HepG2 (cell line): ENCODE measurements around the gene NPB. TPM values are rescaled to one million over a fixed set of nuclear protein-coding genes. Genes with fewer than 3 reads are reported as not detected.
A peak's percentile ranks its signal among the peaks of the same experiment; 100 is the strongest.

Source experiments
- CBFB ChIP-seq: sonication (generic); formaldehyde crosslinking; IDR thresholded peaks from 2 replicates; pipeline ENCODE4 v1.4.0; 2020; ENCODE audit warnings: missing genetic modification reagents
- CBX1 ChIP-seq: IDR thresholded peaks from one replicate; pipeline ENCODE4 v1.6.1; 2016; ENCODE audit warnings: antibody characterized with exemption, low read depth
- ESRRA ChIP-seq: sonication (generic); formaldehyde crosslinking; IDR thresholded peaks from 2 replicates; pipeline ENCODE4 v1.5.1; 2020; ENCODE audit warnings: mild to moderate bottlenecking, low read depth, missing genetic modification reagents
- HNF4G ChIP-seq, 2 experiments: sonication (generic) in 1 of 2; formaldehyde crosslinking in 1 of 2; IDR thresholded peaks; 2 replicates each; pipeline versions ENCODE4 v1.4.0 to v1.6.1; 2011 to 2020; ENCODE audit warnings: borderline replicate concordance in 2 of 2, low read depth in 2 of 2, mild to moderate bottlenecking in 2 of 2, low read length in 1 of 2, missing genetic modification reagents in 1 of 2, moderate library complexity in 1 of 2
- IKZF5 ChIP-seq: IDR thresholded peaks from 2 replicates; pipeline ENCODE4 v1.6.1; 2018; ENCODE audit warnings: missing genetic modification reagents, mild to moderate bottlenecking, missing compliant biosample characterization
- KLF13 ChIP-seq: sonication (generic); formaldehyde crosslinking; IDR thresholded peaks from 2 replicates; pipeline ENCODE4 v1.4.0; 2020; ENCODE audit warnings: mild to moderate bottlenecking, missing genetic modification reagents
- NR0B2 ChIP-seq: sonication (generic); formaldehyde crosslinking; IDR thresholded peaks from 2 replicates; pipeline ENCODE4 v1.4.0; 2020; ENCODE audit warnings: mild to moderate bottlenecking, missing genetic modification reagents
- POLR2AphosphoS5 ChIP-seq: IDR thresholded peaks from 2 replicates; pipeline ENCODE4 v1.6.1; 2012; ENCODE audit warnings: low read depth, low read length
- SATB2 ChIP-seq: sonication (generic); formaldehyde crosslinking; IDR thresholded peaks from 2 replicates; pipeline ENCODE4 v1.5.0; 2020; ENCODE audit warnings: missing genetic modification reagents
- SETDB1 ChIP-seq: sonication (generic); formaldehyde crosslinking; IDR thresholded peaks from 2 replicates; pipeline ENCODE4 v1.5.1; 2020; ENCODE audit warnings: missing genetic modification reagents, mild to moderate bottlenecking, borderline replicate concordance
- SP140L ChIP-seq: sonication (generic); formaldehyde crosslinking; IDR thresholded peaks from 2 replicates; pipeline ENCODE4 v1.4.0; 2020; ENCODE audit warnings: missing genetic modification reagents, borderline replicate concordance
- SSRP1 ChIP-seq: IDR thresholded peaks from 2 replicates; pipeline ENCODE4 v1.6.1; 2016; ENCODE audit warnings: control low read depth
- TAF1 ChIP-seq: sonication (generic); formaldehyde crosslinking; IDR thresholded peaks from 2 replicates; pipeline ENCODE4 v1.4.0; 2020; ENCODE audit warnings: missing genetic modification reagents
- TAF15 ChIP-seq: fragments of 200-400 bp; formaldehyde crosslinking; IDR thresholded peaks from one replicate; pipeline ENCODE4 v1.6.1; 2018; ENCODE audit warnings: mild to moderate bottlenecking, low read depth, low read length; ENCODE audit not compliant: poor library complexity, severe bottlenecking
- TEF ChIP-seq: sonication (generic); formaldehyde crosslinking; IDR thresholded peaks from 2 replicates; pipeline ENCODE4 v1.5.0; 2020; ENCODE audit warnings: missing genetic modification reagents
- TOPORS ChIP-seq: sonication (generic); formaldehyde crosslinking; IDR thresholded peaks from 2 replicates; pipeline ENCODE4 v1.8.0; 2023; ENCODE audit warnings: mild to moderate bottlenecking, missing genetic modification reagents
- ZFP36L2 ChIP-seq: sonication (generic); formaldehyde crosslinking; IDR thresholded peaks from 2 replicates; pipeline ENCODE4 v1.4.0; 2020; ENCODE audit warnings: missing genetic modification reagents
- ZMYM2 ChIP-seq: sonication (generic); formaldehyde crosslinking; IDR thresholded peaks from 2 replicates; pipeline ENCODE4 v1.8.0; 2022; ENCODE audit warnings: mild to moderate bottlenecking, missing genetic modification reagents
- ZNF609 ChIP-seq: sonication (generic); formaldehyde crosslinking; IDR thresholded peaks from 2 replicates; pipeline ENCODE4 v1.4.0; 2020; ENCODE audit warnings: mild to moderate bottlenecking, missing genetic modification reagents, borderline replicate concordance
- ZNF615 ChIP-seq: sonication (generic); formaldehyde crosslinking; IDR thresholded peaks from 2 replicates; pipeline ENCODE4 v1.5.0; 2020; ENCODE audit warnings: mild to moderate bottlenecking, missing genetic modification reagents, borderline replicate concordance
- ZSCAN30 ChIP-seq: sonication (generic); formaldehyde crosslinking; IDR thresholded peaks from 2 replicates; pipeline ENCODE4 v1.5.0; 2020; ENCODE audit warnings: mild to moderate bottlenecking, missing genetic modification reagents
- polyA plus RNA-seq, 8 experiments: library from polyadenylated mRNA; depleted of rRNA in 3 of 8; stranded (reverse) in 7 of 8; unstranded in 1 of 8; fragments of >200 nt; fragmentation: Illumina TruSeq in 4 of 8; extraction: Trizol in 4 of 8; gene quantifications; 2 replicates each; pipeline versions ENCODE4 v1.2.1 to v1.2.3, GENCODE V29; 2011 to 2016; ENCODE audit warnings: low read depth in 4 of 8, missing spikeins in 1 of 8, mixed read lengths in 1 of 8; ENCODE audit not compliant: insufficient read depth in 1 of 8
- total RNA-seq, 5 experiments: library from RNA; depleted of rRNA; stranded (reverse); fragments of >200 nt; fragmentation: Illumina TruSeq; extraction: Trizol; gene quantifications; 2 replicates each; pipeline ENCODE4 v1.2.3, GENCODE V29; 2016; ENCODE audit warnings: low read depth in 1 of 5

NPB gene
- total and polyA plus RNA-seq, 2 of the 13 experiments (the other 11 are each of a cell fraction or from before 2014, with no cell fraction given) = 0.11 to 0.93 TPM

- TF ChIP-seq ZNF609 (CRISPR knock-in tag) (peak; percentile 40; the same call in 1 of the 2 replicates), ZFP36L2 (CRISPR knock-in tag) (no peak), TAF15 (peak; percentile 43), CBFB (CRISPR knock-in tag) (no peak), NR0B2 (CRISPR knock-in tag) (peak; percentile 21; the same call in 1 of the 2 replicates), POLR2AphosphoS5 (peak; percentile 61), HNF4G (IDR thresholded peaks at IDR 0.05; ENCODE audit: borderline replicate concordance, low read depth, low read length) (no peak), HNF4G (CRISPR knock-in tag; IDR thresholded peaks at IDR 0.05; ENCODE audit: borderline replicate concordance, low read depth) (no peak), SSRP1 (CRISPR knock-in tag) (peak; percentile 97), SETDB1 (CRISPR knock-in tag) (no peak), CBX1 (no peak), TAF1 (CRISPR knock-in tag) (0 out of 2 replicates have a peak, but pooled peaks have one; percentile 27), KLF13 (CRISPR knock-in tag) (peak; percentile 51; the same call in 1 of the 2 replicates), SATB2 (no peak), ZNF615 (CRISPR knock-in tag) (0 out of 2 replicates have a peak, but pooled peaks have one; percentile 40), IKZF5 (0 out of 2 replicates have a peak, but pooled peaks have one; percentile 10), SP140L (no peak), TOPORS (CRISPR knock-in tag) (0 out of 2 replicates have a peak, but pooled peaks have one; percentile 42), ZMYM2 (no peak), TEF (CRISPR knock-in tag) (no peak), ZSCAN30 (CRISPR knock-in tag) (0 out of 2 replicates have a peak, but pooled peaks have one; percentile 45), ESRRA (no peak)
Observed at GRCh38 chr17:81931557-81932332, 29.7 kb downstream of the NPB start (continued).
